ENCODE measurements around the gene EFNB2. TPM values are rescaled to one million over a fixed set of nuclear protein-coding genes. Genes with fewer than 3 reads are reported as not detected.

The EFNB2 gene
- polyA plus RNA-seq, 6 donors from 2014 or later = 0.12 to 0.33 (median 0.28) TPM; not detected in 3

DNA sequence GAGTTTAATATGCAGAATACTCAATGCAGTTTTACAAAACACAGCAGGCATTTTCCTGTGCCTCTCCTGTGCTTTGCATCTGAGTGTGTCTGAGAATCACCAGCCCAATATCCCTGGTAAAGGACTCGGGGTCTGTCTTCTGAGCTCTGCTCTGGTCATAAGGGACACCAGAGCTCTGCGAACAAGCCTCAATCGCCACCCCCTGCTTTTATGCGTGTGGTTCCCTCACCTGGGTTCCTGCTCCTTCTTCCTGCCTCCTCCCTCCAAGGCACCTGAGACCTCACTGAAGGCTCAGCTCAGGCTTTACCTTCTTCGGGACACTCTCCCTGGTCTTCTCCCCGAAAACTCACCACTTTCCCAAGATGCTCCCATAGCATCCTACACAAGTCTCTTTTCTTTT is 84.5 kb downstream of the EFNB2 start:
- Mint-ChIP-seq H3K4me3 (no peak overlapping the region), H3K27me3 (peaks cover 14 to 24% (median 23%) of the 10 kb centered on the region in 3 donors), H3K36me3 (no peaks in the 10 kb centered on the region), H3K9me3 (peaks cover 0 to 7% (median 4%) of the 10 kb centered on the region in 7 donors), H3K27ac (no peak overlapping the region), H3K4me1 (no peaks in the 10 kb centered on the region)
- ATAC-seq (ENCODE audit: low read depth in 2 of 2) = no peak
- DNase-seq = no peak

DNA sequence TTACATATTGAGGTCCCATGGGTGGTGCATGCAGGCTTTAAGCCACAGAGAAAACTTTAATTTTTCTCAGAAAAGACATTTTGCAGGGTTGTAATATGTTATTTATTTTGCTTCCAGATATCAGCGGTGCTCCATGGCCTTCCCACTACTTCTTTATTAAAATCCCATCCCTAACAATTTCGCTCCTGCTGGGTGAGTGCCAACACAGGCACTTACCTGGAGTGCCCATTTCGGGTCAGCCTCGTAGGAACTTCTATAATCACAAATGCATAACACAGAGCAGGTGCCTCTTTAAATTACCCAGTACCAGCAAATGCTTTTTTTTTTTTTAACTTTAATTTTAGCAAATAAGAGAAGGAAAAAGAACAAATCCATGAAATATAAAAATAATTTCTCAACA is 86.4 kb downstream of the EFNB2 start:
- no peak overlapping the region for H3K4me3 Mint-ChIP-seq
- H3K9me3 Mint-ChIP-seq = peaks cover 0 to 7% (median 4%) of the 10 kb centered on the region in 7 donors
- ATAC-seq (ENCODE audit: low read depth in 2 of 2) (no peak), DNase-seq (no peak)
- no peaks in the 10 kb centered on the region for H3K36me3 Mint-ChIP-seq
- H3K27me3 Mint-ChIP-seq = peaks cover 13 to 28% (median 23%) of the 10 kb centered on the region in 3 donors
- H3K4me1 Mint-ChIP-seq = no peaks in the 10 kb centered on the region
- no peak overlapping the region for H3K27ac Mint-ChIP-seq

DNA sequence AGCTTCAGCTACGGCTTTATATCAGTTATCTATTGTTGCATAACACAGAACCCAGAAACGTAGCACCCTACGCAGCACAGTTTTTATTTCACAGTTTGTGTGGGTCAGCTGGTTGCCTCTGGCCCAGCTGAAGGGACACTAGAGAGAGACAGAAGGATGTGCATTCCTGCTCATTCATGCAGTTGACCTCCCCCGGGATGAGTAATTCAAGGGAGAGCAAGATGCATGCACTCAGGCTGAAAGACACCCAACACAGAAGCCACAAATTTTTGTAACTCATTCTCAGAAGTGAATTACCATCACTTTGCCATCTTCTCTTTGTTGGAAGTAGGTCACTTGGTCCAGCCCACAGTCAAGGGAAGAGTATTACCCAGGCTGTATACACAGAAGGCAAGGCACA is 89.5 kb downstream of the EFNB2 start:
- H3K27me3 Mint-ChIP-seq = peaks cover 2 to 10% (median 8%) of the 10 kb centered on the region in 3 donors
- ATAC-seq (ENCODE audit: low read depth in 2 of 2) (no peak), DNase-seq (no peak)
- H3K9me3 Mint-ChIP-seq = peaks cover 0 to 7% (median 4%) of the 10 kb centered on the region in 7 donors
- no peak overlapping the region for H3K4me3 Mint-ChIP-seq
- H3K36me3 Mint-ChIP-seq = no peaks in the 10 kb centered on the region
- H3K4me1 Mint-ChIP-seq = no peaks in the 10 kb centered on the region
- no peak overlapping the region for H3K27ac Mint-ChIP-seq

DNA sequence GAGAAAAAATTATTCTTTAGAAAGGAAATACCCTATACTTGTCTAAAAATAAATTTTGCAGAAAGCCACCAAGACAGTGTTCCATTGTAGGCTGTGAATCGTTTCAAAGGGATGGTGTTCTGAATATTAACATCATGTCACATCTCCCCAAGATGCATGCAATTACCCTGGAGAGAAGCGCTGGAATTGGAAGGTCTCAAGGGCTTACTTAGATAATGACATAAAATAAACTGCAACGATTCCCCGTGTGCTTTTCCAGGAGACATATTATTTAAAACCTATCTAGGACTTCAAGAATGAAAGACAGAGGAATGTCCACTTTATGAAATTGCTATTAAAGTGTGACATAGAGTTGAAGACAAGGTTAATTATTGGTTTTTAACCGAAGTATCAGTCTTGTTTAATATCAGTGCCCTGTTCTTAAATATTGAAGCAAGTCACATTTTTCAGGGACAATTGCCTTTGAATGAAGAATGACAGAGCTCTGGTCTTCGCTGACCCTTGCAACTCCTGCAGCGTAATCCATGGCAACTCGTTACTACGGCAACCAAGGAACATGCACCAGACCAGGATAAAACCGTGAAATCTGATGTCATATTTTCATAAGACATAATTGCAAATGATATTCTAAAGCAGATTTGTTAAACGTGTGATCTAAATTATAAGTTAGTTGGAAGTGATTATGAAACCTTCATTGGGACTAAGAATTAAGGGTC is 91.7 kb downstream of the EFNB2 start:
- H3K4me1 Mint-ChIP-seq = no peaks in the 10 kb centered on the region
- DNase-seq = no peak
- H3K4me3 Mint-ChIP-seq = no peak overlapping the region
- H3K36me3 Mint-ChIP-seq = no peaks in the 10 kb centered on the region
- peaks cover 0 to 6% (median 4%) of the 10 kb centered on the region in 7 donors for H3K9me3 Mint-ChIP-seq
- H3K27me3 Mint-ChIP-seq = peaks cover 5 to 12% (median 10%) of the 10 kb centered on the region in 3 donors
- no peak overlapping the region for H3K27ac Mint-ChIP-seq
- ATAC-seq (ENCODE audit: low read depth in 2 of 2) = no peak

DNA sequence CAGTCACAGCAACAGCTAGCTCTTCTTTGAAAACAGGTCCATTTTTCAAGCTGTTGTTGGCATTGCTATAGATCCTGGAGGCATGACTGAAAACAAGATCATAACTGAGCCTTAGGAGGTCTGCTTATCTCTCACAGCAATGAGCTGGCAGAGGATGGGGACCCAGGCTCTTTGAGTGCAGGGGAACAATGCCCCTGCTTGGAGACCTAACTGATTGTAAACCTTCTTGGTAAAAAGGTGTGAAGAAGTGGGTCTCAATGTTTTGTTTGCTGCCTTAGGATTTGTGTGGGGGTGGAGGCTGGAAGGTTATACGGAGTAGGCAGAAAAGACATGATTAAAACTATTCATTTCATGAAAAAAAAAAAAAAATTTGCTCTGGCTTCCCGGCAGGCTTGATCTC is 94.6 kb downstream of the EFNB2 start:
- Mint-ChIP-seq H3K36me3 (no peaks in the 10 kb centered on the region), H3K4me3 (no peak overlapping the region), H3K9me3 (peaks cover 0 to 9% (median 0%) of the 10 kb centered on the region in 7 donors), H3K4me1 (no peaks in the 10 kb centered on the region), H3K27me3 (peaks cover 4 to 19% (median 14%) of the 10 kb centered on the region in 3 donors), H3K27ac (no peak overlapping the region)
- no peak for DNase-seq
- ATAC-seq (ENCODE audit: low read depth in 2 of 2) = no peak

Other genes with a start within 250 kb of the EFNB2 start
- 10 to 100 TPM; 30.3 to 63.7 (median 43.3) TPM for gene ARGLU1, start 32.5 kb upstream of the EFNB2 start, polyA plus RNA-seq (ENCODE audit: low read depth in 6 of 6)